ENCODE measurements around the gene DIRAS1. TPM values are rescaled to one million over a fixed set of nuclear protein-coding genes. Genes with fewer than 3 reads are reported as not detected.

Gene DIRAS1
- total RNA-seq, 4 donors from 2014 or later, result 0.32 to 4.8 (median 2.8) TPM

GRCh38 chr19:2699413-2700140 lies 21.6 kb downstream of the DIRAS1 start:
- no peak for ATAC-seq (ENCODE audit: low FRiP score)
- TF ChIP-seq CTCF (IDR thresholded peaks at IDR 0.05), result no peak
- DNase-seq (ENCODE audit: low spot score), result no peak

- no peak for ATAC-seq (ENCODE audit: low FRiP score)
- TF ChIP-seq CTCF (IDR thresholded peaks at IDR 0.05), result no peak
- DNase-seq (ENCODE audit: low spot score), result no peak
These were observed 27.0 kb downstream of the DIRAS1 start for GRCh38 chr19:2694196-2694595.

GRCh38 chr19:2693492-2694160 lies 27.5 kb downstream of the DIRAS1 start:
- ATAC-seq (ENCODE audit: low FRiP score) (no peak), DNase-seq (ENCODE audit: low spot score) (no peak)
- no peak for TF ChIP-seq CTCF (IDR thresholded peaks at IDR 0.05)

GRCh38 chr19:2691951-2692350 lies 29.2 kb downstream of the DIRAS1 start:
- ATAC-seq (ENCODE audit: low FRiP score) (no peak), DNase-seq (ENCODE audit: low spot score) (no peak)
- TF ChIP-seq CTCF (IDR thresholded peaks at IDR 0.05), result no peak

- ATAC-seq (ENCODE audit: low FRiP score) (no peak), DNase-seq (ENCODE audit: low spot score) (no peak)
- TF ChIP-seq CTCF (IDR thresholded peaks at IDR 0.05), result no peak
These were observed 30.3 kb downstream of the DIRAS1 start for GRCh38 chr19:2690856-2691255.

- ATAC-seq (ENCODE audit: low FRiP score) (no peak), DNase-seq (ENCODE audit: low spot score) (no peak)
- TF ChIP-seq CTCF (IDR thresholded peaks at IDR 0.05), result no peak
These were observed 34.8 kb downstream of the DIRAS1 start for GRCh38 chr19:2686360-2686759.

GRCh38 chr19:2685204-2685704 lies 35.9 kb downstream of the DIRAS1 start:
- no peak for TF ChIP-seq CTCF (IDR thresholded peaks at IDR 0.05)

More at GRCh38 chr19:2685204-2685704, 35.9 kb downstream of the DIRAS1 start:
- DNase-seq (ENCODE audit: low spot score) (no peak), ATAC-seq (ENCODE audit: low FRiP score) (no peak)
